HepG2 (cell line): ENCODE measurements around the gene ABCC12. TPM values are rescaled to one million over a fixed set of nuclear protein-coding genes. Genes with fewer than 3 reads are reported as not detected.

ENCODE experiments used
- ATF2 ChIP-seq: sonication (generic); formaldehyde crosslinking; IDR thresholded peaks from 2 replicates; pipeline ENCODE4 v1.4.0; 2020; ENCODE audit warnings: missing genetic modification reagents
- ATF6 ChIP-seq: sonication (generic); formaldehyde crosslinking; conservative IDR thresholded peaks from 2 replicates; pipeline ENCODE4 v1.4.0; 2020; ENCODE audit warnings: missing genetic modification reagents
- FOXP4 ChIP-seq: sonication (generic); formaldehyde crosslinking; IDR thresholded peaks from 2 replicates; pipeline ENCODE4 v1.4.0; 2020; ENCODE audit warnings: missing genetic modification reagents
- HOXA9 ChIP-seq: sonication (generic); formaldehyde crosslinking; IDR thresholded peaks from 2 replicates; pipeline ENCODE4 v1.8.1; 2022; ENCODE audit warnings: missing genetic modification reagents, mild to moderate bottlenecking, moderate library complexity, borderline replicate concordance
- KLF6 ChIP-seq: IDR thresholded peaks from 2 replicates; pipeline ENCODE4 v1.8.0; 2016; ENCODE audit warnings: missing biosample characterization, missing genetic modification reagents
- PHF5A ChIP-seq: IDR thresholded peaks from one replicate; pipeline ENCODE4 v1.6.1; 2018; ENCODE audit warnings: low read depth, missing genetic modification reagents; ENCODE audit not compliant: unreplicated experiment
- RXRB ChIP-seq: IDR thresholded peaks from 2 replicates; pipeline ENCODE4 v1.6.1; 2016; ENCODE audit warnings: borderline replicate concordance, missing genetic modification reagents, missing compliant biosample characterization
- TARDBP ChIP-seq: sonication (generic); formaldehyde crosslinking; IDR thresholded peaks from 2 replicates; pipeline ENCODE4 v1.8.0; 2022; ENCODE audit warnings: mild to moderate bottlenecking, missing genetic modification reagents
- TFAP4 ChIP-seq: sonication (generic); IDR thresholded peaks from 2 replicates; pipeline ENCODE4 v1.6.1; 2016; ENCODE audit warnings: low read depth, borderline replicate concordance
- ZBTB33 ChIP-seq: sonication (generic); formaldehyde crosslinking; IDR thresholded peaks from 2 replicates; pipeline ENCODE4 v1.4.0; 2020; ENCODE audit warnings: missing genetic modification reagents
- ZBTB39 ChIP-seq: sonication (generic); formaldehyde crosslinking; IDR thresholded peaks from 2 replicates; pipeline ENCODE4 v1.5.0; 2020; ENCODE audit warnings: missing genetic modification reagents
- ZNF292 ChIP-seq: sonication (generic); formaldehyde crosslinking; IDR thresholded peaks from 2 replicates; pipeline ENCODE4 v1.8.1; 2022; ENCODE audit warnings: mild to moderate bottlenecking, low read depth, missing genetic modification reagents, borderline replicate concordance
- ZNF337 ChIP-seq: sonication (generic); formaldehyde crosslinking; IDR thresholded peaks from 2 replicates; pipeline ENCODE4 v1.5.1; 2020; ENCODE audit warnings: missing genetic modification reagents, low read depth, mild to moderate bottlenecking, borderline replicate concordance
- ZNF770 ChIP-seq: sonication (generic); formaldehyde crosslinking; IDR thresholded peaks from 2 replicates; pipeline ENCODE4 v1.5.0; 2020; ENCODE audit warnings: mild to moderate bottlenecking, missing genetic modification reagents
- polyA plus RNA-seq, 8 experiments: library from polyadenylated mRNA; depleted of rRNA in 3 of 8; stranded (reverse) in 7 of 8; unstranded in 1 of 8; fragments of >200 nt; fragmentation: Illumina TruSeq in 4 of 8; extraction: Trizol in 4 of 8; gene quantifications; 2 replicates each; pipeline versions ENCODE4 v1.2.1 to v1.2.3, GENCODE V29; 2011 to 2016; ENCODE audit warnings: low read depth in 4 of 8, missing spikeins in 1 of 8, mixed read lengths in 1 of 8; ENCODE audit not compliant: insufficient read depth in 1 of 8
- total RNA-seq, 5 experiments: library from RNA; depleted of rRNA; stranded (reverse); fragments of >200 nt; fragmentation: Illumina TruSeq; extraction: Trizol; gene quantifications; 2 replicates each; pipeline ENCODE4 v1.2.3, GENCODE V29; 2016; ENCODE audit warnings: low read depth in 1 of 5

ABCC12 gene
- total and polyA plus RNA-seq, 2 of the 13 experiments (the other 11 are each of a cell fraction or from before 2014, with no cell fraction given): not detected

- TF ChIP-seq ZBTB39 (CRISPR knock-in tag) (no peak), ZNF292 (CRISPR knock-in tag) (peak; percentile 71; the same call in 1 of the 2 replicates), FOXP4 (peak; percentile 94), PHF5A (CRISPR knock-in tag) (peak; percentile 50), ZBTB33 (CRISPR knock-in tag) (peak; percentile 41; the same call in 1 of the 2 replicates), ATF6 (CRISPR knock-in tag) (0 out of 2 replicates have a peak, but pooled peaks have one; percentile 54), RXRB (peak; percentile 48; the same call in 1 of the 2 replicates), KLF6 (CRISPR knock-in tag) (peak; percentile 83), ATF2 (CRISPR knock-in tag) (peak; percentile 83; the same call in 1 of the 2 replicates), TARDBP (CRISPR knock-in tag) (peak; percentile 89), ZNF337 (CRISPR knock-in tag) (no peak), TFAP4 (0 out of 2 replicates have a peak, but pooled peaks have one; percentile 9), HOXA9 (CRISPR knock-in tag) (no peak), ZNF770 (CRISPR knock-in tag) (peak; percentile 75)
These were observed 9.3 kb upstream of the ABCC12 start (continued) for GRCh38 chr16:48164907-48165715.
